Dedifferentiated amniotic fluid mesenchymal stem cell (primary cell): ENCODE measurements around the gene KCNN3.
"Not testable (repeated sequence)": the region's sequence is repeated elsewhere in the genome, so short reads cannot be mapped to it uniquely, and the experiment has no call there.

Experiments used
- DNase-seq: peaks from one replicate; pipeline ENCODE4 v3.0.0-alpha.2; 2016; ENCODE audit errors: extremely low spot score

The KCNN3 gene

DNA sequence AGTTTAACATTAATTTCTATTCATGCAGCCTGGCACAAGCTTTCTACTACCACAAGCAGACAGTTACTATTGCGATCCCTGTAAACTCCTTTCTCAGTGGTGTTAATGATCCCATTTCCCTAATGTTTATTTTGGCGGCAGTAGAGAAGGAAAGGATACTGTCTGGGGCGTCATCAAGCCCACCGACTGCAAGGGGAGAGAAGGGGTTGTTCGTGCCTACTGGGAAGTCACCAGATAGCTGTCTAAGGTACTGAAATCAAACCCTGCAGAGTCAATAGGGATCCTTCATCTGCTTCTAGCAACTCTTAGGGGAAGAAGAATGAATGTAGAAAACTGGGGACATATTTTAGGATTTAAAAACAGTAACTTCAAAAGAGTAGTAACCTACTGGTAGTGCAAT is 166.9 kb downstream of the KCNN3 start:
- no peak for DNase-seq

DNA sequence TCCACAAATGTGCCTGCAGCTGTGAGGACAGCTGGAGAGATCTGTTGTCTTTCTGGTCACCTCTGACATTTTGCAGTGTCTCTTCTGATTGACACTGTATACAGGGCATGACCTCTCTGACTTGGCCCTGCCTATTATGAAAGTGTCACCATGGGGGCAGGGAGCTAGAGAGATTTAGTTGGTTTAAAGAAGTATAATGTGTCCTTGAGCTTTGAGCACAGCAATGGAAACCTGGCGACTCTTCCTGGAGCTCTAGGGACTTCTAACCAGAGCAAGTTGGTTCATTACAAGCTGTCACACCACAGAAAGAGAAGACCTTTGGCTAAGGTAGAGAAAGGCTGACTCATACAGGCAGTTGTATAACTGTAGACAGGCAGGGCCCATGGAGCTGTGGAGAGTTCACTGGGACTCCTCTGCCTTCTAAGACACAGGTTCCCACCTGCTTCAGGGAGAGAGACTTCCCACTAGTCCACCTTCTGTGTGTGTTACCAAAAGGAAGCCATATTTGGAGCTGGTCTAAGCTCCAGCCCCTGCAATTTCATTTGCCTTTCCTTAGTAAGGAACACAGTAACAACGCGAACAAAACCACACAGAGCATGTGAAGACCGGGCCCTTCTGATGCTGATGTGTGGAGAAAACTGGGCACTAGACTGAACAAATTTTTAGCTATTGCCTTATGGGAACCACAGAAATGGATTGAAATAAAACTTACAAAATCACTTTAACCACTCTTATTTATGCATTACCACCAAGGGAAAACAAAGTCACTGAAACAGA is 171.6 kb downstream of the KCNN3 start:
- DNase-seq: no peak

- no peak for DNase-seq
Observed at GRCh38 chr1:154697710-154698109, 172.4 kb downstream of the KCNN3 start.

GRCh38 chr1:154696456-154696855 is 173.6 kb downstream of the KCNN3 start:
- DNase-seq: no peak

- no peak for DNase-seq
Observed at GRCh38 chr1:154695985-154696384, 174.1 kb downstream of the KCNN3 start.

- DNase-seq: no peak
Observed at GRCh38 chr1:154694995-154695394, 175.1 kb downstream of the KCNN3 start.

DNA sequence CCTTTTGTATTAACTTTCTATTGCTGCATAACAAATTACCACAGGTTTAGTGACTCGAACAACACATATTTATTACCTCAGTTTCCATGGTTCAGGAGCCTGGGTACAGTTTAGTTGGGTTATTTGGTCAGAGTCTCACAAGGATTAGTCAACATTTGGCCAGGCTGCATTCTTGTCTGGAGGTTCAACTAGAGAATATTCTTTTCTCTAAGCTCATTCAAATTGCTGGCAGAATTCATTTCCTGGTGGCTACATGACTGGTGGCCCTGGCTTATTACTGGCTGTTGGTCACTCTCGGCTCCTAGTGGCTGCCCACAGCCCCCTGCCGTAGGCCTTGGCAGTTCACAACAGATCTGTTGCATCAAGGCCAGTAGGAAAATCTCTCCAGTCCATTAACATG is 181.0 kb downstream of the KCNN3 start:
- DNase-seq: no peak

DNA sequence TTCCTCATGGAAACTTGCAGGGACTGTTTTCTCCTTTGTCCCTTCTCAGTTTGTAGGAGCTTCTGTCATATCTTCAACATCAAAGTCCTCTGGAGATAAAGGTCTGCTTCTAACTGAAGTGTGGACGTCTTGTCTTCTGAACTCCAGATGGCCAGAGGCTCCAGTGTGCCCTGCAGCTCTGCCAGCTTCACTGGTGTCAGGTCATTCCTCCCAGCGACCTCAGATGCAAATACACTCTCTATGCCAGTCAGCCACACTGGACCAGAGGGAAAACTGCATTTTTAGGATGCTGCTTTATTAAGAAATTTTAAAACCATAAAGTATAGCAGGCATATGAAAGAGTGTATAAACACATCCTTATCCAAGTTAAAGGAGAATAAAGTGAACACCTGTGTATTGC is 183.6 kb downstream of the KCNN3 start:
- no peak for DNase-seq

DNA sequence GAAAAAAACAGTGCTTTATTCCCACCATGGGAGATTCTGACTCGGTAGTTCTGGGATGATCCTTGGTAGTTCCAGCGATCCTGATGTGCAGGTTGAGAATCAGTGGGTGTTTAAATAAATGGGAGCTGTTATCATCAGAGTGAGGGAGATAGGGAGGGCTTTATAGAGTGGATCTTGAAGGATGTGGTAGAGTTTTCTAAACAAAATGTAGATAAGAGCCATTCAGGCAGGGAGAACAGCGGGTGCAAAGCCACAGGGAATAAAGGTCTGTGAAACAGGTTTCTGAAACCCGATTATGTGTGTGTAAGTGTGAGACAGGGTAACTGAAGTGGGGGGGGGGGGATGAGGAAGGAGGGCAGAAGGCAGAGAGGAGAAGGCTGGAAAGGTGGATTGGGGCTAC is 186.3 kb downstream of the KCNN3 start:
- no peak for DNase-seq

GRCh38 chr1:154682254-154682653 is 187.8 kb downstream of the KCNN3 start:
- no peak for DNase-seq

DNA sequence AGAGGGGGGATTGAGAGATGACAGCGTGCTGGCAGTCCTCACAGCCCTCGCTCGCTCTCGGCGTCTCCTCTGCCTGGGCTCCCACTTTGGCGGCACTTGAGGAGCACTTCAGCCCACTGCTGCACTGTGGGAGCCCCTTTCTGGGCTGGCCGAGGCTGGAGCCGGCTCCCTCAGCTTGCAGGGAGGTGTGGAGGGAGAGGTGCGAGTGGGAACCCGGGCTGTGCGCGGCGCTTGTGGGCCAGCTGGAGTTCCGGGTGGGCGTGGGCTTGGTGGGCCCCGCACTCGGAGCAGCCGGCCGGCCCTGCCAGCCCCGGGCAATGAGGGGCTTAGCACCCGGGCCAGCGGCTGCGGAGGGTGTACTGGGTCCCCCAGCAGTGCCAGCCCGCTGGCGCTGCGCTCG is 192.2 kb downstream of the KCNN3 start:
- DNase-seq: not testable (repeated sequence)

DNA sequence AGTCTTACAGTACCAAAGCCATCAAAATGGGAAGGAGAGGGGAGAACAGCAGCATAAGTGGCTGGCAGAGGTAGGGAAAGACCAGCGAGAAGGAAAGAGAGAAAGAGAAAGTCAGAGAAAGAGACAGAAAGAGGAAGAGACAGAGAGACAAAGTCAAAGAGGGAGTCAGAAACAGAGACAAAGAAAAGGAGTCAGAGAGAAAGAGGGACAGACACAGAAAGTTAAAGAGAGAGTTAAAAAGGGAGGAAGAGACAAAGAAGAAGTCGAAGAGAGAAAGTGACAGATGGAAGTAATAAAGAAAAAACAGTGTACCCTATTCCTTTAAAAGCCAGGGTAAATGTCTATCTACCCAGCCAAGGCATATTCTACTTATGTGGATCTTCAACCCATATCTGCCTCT is 193.2 kb downstream of the KCNN3 start:
- DNase-seq: not testable (repeated sequence)

DNA sequence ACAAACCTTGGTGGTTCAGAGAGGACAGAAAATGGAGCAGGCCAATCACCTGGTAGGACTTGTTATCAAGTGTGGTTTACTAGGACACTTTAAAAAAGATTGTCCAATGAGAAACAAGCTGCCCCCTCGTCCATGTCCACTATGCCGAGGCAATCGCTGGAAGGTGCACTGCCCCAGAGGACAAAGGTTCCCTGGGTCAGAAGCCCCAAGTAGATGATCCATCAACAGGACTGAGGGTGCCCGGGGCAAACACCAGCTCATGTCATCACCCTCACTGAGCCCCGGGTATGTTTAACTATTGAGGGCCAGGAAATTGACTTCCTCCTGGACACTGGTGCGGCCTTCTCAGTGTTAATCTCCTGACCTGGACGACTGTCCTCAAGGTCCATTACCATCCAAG is 195.6 kb downstream of the KCNN3 start:
- DNase-seq: not testable (repeated sequence)

- not testable (repeated sequence) for DNase-seq
Observed at GRCh38 chr1:154672245-154672644, 197.8 kb downstream of the KCNN3 start.

GRCh38 chr1:154671412-154671811 is 198.7 kb downstream of the KCNN3 start:
- DNase-seq: not testable (repeated sequence)

GRCh38 chr1:154670310-154671270 is 199.5 kb downstream of the KCNN3 start:
- DNase-seq: not testable (repeated sequence)

DNA sequence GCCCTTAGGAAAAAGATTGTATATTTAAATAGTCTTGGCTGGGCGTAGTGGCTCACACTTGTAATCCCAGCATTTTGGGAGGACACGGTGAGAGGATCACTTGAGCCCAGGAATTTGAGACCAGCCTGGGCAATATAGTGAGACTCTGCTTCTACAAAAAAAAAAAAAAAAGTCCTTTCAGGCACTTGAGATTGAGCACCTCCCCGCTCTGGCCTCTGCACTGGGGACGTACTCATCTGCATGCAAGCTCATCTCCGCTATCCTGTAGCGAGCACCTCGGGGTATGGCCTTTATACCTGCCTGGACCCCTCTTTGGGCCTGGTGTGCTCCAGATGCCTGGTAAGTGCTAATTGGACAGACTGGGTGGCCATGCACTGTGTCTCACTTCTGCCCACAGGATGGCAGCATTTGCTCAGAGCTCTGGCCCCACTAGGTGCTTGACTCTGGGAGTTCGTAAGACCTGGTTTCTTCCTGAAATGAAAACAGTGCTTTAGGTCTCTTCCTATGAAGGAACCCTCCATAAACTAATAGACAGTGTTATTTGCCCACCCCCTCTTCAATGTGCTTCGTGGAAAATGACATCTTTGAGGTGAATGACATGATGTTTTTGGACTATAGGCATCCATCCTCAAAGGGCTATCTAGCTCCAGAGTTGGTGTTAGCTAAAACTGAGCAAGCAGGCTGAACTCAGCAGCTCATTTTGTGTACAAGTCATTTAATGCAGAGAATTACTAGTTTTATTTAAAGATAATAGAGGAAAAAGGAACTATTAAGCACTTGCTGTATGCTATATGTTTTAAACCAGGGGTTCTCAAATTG is 200.4 kb downstream of the KCNN3 start:
- peak; percentile 67 for DNase-seq

- DNase-seq: no peak
Observed at GRCh38 chr1:154666051-154666790, 203.9 kb downstream of the KCNN3 start.

DNA sequence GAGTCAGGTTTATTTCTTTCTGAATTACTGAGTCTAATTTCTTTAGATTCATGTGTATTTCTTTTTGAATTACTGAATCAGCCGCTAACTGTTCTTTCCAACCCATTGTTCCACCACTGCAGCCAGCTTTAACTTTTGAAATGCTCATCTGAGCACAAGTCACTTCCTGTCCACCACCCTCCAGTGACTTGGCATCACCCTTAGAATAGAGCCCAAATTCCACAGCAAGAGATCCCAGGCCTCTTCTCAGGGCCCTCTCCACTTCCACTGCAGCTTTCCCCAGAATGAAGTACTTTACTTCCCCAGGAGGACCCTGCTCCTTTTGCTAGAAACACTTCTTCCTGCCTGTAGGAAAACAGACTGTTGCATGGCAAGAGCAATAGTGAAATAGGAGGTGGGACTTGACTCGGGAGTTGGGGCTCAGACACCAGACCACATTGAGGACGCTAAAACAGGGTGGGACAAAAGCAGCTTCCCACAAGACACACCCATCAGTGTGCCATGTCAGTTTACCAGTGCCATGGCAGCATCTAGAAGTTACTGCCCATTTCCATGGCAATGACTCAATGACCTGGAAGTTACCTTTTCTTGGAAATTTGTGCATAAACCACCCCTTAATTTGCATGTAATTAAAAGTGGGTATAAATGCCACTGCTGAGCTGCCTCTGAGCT is 205.6 kb downstream of the KCNN3 start:
- DNase-seq: no peak

DNA sequence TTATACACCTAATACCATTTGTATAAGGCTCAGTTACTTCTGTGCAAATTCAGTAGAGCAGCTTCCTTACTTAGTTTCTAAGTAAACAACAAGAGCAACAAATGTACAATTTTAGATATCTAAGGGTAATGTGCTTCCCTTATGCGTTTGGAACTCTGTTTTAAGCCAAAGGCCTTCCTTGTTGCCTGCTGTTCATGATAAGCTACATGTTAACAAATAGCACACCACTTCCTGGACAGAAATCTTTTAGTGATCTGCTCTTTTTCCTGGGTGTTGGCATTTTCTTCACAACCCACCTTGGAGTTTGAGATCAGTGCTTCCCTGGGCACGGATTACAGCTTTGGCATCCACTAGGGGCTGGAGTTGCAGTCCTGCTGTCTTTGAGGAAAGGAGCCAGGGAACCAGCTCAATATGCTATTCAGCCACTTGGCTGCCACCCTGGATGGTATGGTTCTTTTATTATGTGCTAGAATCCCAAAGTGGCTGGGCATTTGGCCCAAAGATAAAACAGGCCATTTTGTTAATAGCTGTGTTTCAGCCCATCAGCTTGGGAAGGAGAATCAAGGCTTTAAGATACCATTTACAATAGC is 206.5 kb downstream of the KCNN3 start:
- DNase-seq: no peak
